ENCODE results near the gene CHID1. TPM values are rescaled to one million over a fixed set of nuclear protein-coding genes. Genes with fewer than 3 reads are reported as not detected.

CHID1 gene
- total and polyA plus RNA-seq, 9 of the 15 experiments (the other 6 are each of a cell fraction or from before 2014, with no cell fraction given) = 15.1 to 108 (median 39.8) TPM

GRCh38 chr11:911031-911889 lies 650 bp upstream of the CHID1 start (continued):
- TF ChIP-seq NCOR1 (IDR thresholded peaks at IDR 0.05) (no peak), POLR2A (conservative IDR thresholded peaks at IDR 0.05) (peak; percentile 69), SMARCB1 (IDR thresholded peaks at IDR 0.05; ENCODE audit: insufficient read length, low read depth) (no peak), HDAC1 (IDR thresholded peaks at IDR 0.05) (peak in 1 of 2 experiments; percentile 61; a peak in 1 of 4 replicates), ATF3 (IDR thresholded peaks at IDR 0.05) (peak; percentile 26; the same call in 1 of the 2 replicates), ATF3 (CRISPR knock-in tag; conservative IDR thresholded peaks at IDR 0.05) (no peak), ZFP1 (CRISPR knock-in tag; IDR thresholded peaks at IDR 0.05) (no peak), ILF3 (IDR thresholded peaks at IDR 0.05; ENCODE audit: borderline replicate concordance) (no peak), POLR2H (tag; IDR thresholded peaks at IDR 0.05; ENCODE audit: low read depth) (no peak), MBD1 (CRISPR knock-in tag; IDR thresholded peaks at IDR 0.05) (no peak), C11orf30 (IDR thresholded peaks at IDR 0.05; ENCODE audit: low read depth) (no peak), RFX1 (IDR thresholded peaks at IDR 0.05) (no peak), BRD9 (IDR thresholded peaks at IDR 0.05; ENCODE audit: low read depth, partially characterized antibody) (no peak), KDM5B (IDR thresholded peaks at IDR 0.05; ENCODE audit: insufficient replicate concordance, low read depth, low read length) (no peak), MEF2D (tag; conservative IDR thresholded peaks at IDR 0.05; ENCODE audit: low read depth) (no peak), ZNF778 (CRISPR knock-in tag; IDR thresholded peaks at IDR 0.05) (no peak), ZNF408 (CRISPR knock-in tag; IDR thresholded peaks at IDR 0.05; ENCODE audit: low read depth) (no peak), TOE1 (IDR thresholded peaks at IDR 0.05; ENCODE audit: borderline replicate concordance) (no peak), TOE1 (CRISPR knock-in tag; IDR thresholded peaks at IDR 0.05; ENCODE audit: borderline replicate concordance, low read depth) (no peak), PRPF4 (IDR thresholded peaks at IDR 0.05; ENCODE audit: insufficient read depth, low read depth, low read length, poor library complexity, severe bottlenecking) (no peak), PHF8 (IDR thresholded peaks at IDR 0.05; ENCODE audit: borderline replicate concordance, low read length) (peak; percentile 75; the same call in 1 of the 2 replicates)
- TF ChIP-seq, protein P1, sequence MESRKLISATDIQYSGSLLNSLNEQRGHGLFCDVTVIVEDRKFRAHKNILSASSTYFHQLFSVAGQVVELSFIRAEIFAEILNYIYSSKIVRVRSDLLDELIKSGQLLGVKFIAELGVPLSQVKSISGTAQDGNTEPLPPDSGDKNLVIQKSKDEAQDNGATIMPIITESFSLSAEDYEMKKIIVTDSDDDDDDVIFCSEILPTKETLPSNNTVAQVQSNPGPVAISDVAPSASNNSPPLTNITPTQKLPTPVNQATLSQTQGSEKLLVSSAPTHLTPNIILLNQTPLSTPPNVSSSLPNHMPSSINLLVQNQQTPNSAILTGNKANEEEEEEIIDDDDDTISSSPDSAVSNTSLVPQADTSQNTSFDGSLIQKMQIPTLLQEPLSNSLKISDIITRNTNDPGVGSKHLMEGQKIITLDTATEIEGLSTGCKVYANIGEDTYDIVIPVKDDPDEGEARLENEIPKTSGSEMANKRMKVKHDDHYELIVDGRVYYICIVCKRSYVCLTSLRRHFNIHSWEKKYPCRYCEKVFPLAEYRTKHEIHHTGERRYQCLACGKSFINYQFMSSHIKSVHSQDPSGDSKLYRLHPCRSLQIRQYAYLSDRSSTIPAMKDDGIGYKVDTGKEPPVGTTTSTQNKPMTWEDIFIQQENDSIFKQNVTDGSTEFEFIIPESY (CRISPR knock-in tag; IDR thresholded peaks at IDR 0.05) = 0 out of 2 replicates have a peak, but pooled peaks have one; percentile 14
- TF ChIP-seq, protein P2, sequence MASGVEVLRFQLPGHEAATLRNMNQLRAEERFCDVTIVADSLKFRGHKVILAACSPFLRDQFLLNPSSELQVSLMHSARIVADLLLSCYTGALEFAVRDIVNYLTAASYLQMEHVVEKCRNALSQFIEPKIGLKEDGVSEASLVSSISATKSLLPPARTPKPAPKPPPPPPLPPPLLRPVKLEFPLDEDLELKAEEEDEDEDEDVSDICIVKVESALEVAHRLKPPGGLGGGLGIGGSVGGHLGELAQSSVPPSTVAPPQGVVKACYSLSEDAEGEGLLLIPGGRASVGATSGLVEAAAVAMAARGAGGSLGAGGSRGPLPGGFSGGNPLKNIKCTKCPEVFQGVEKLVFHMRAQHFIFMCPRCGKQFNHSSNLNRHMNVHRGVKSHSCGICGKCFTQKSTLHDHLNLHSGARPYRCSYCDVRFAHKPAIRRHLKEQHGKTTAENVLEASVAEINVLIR (CRISPR knock-in tag; IDR thresholded peaks at IDR 0.05) = no peak
